GM03348 (cell line): Measurements from ENCODE around the gene SCAF1.

ENCODE experiments used
- DNase-seq: peaks from one replicate; pipeline ENCODE4 v3.0.0; 2012; ENCODE audit warnings: low spot score

The SCAF1 gene

GRCh38 chr19:49641688-49642491, at the start of gene SCAF1:
Gene SCAF1 (plus strand): TSS chr19:49642209. CDS start chr19:49645027, 2,818 bp downstream.
- peak; percentile 97 for DNase-seq

- DNase-seq: no peak
Observed at GRCh38 chr19:49592486-49593232, 49.4 kb upstream of the SCAF1 start.

- DNase-seq: peak; percentile 100
Observed at GRCh38 chr19:49593233-49594113, 48.5 kb upstream of the SCAF1 start.

- DNase-seq: no peak
Observed at GRCh38 chr19:49594157-49594992, 47.6 kb upstream of the SCAF1 start.

- no peak for DNase-seq
Observed at GRCh38 chr19:49594993-49595818, 46.8 kb upstream of the SCAF1 start.

- DNase-seq: no peak
Observed at GRCh38 chr19:49595819-49596404, 46.1 kb upstream of the SCAF1 start.

GRCh38 chr19:49596407-49596806, 45.6 kb upstream of the SCAF1 start:
- no peak for DNase-seq

GRCh38 chr19:49596954-49597702, 44.9 kb upstream of the SCAF1 start:
- no peak for DNase-seq

- DNase-seq: no peak
Observed at GRCh38 chr19:49597703-49597974, 44.4 kb upstream of the SCAF1 start.

GRCh38 chr19:49599378-49600295, 42.4 kb upstream of the SCAF1 start:
- no peak for DNase-seq

GRCh38 chr19:49601482-49602038, 40.4 kb upstream of the SCAF1 start:
- no peak for DNase-seq

GRCh38 chr19:49602806-49603205, 39.2 kb upstream of the SCAF1 start:
- no peak for DNase-seq

- no peak for DNase-seq
Observed at GRCh38 chr19:49605605-49606004, 36.4 kb upstream of the SCAF1 start.

- no peak for DNase-seq
Observed at GRCh38 chr19:49609499-49610092, 32.4 kb upstream of the SCAF1 start.

GRCh38 chr19:49613374-49613773, 28.6 kb upstream of the SCAF1 start:
- no peak for DNase-seq

GRCh38 chr19:49614096-49614833, 27.7 kb upstream of the SCAF1 start:
- DNase-seq: peak; percentile 76

GRCh38 chr19:49615861-49616260, 26.1 kb upstream of the SCAF1 start:
- DNase-seq: no peak
